ENCODE results near the gene RPL6. TPM values are rescaled to one million over a fixed set of nuclear protein-coding genes. Genes with fewer than 3 reads are reported as not detected.

RPL6 gene
- total RNA-seq, 1 experiment from 2014 or later: 969 TPM

DNA sequence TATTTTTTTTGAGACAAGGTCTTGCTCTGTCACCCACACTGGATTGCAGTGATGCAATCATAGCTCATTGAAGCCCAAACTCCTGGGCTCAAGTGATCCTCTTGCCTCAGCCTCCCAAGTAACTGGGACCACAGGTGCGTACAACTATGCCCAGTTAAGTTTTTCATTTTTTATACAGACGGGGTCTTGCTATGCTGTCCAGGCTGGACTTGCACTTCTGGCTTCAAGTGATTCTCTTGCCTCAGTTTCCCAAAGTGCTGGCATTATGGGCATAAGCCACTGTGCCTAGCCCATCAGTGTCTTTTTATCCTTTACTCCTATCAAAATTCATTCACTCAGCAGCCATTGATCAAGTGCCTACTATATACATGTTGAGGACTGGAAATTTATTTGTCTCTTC, 18.4 kb upstream of the RPL6 start:
- intact Hi-C loops (cut with micrococcal nuclease; ENCODE audit: unreplicated experiment): no loop called here
- POLR2A ChIA-PET: no interaction called here
- H3K9me3 ChIP-seq (ENCODE audit: control insufficient read depth, insufficient read depth, low read depth, low read length): no peaks in the 10 kb centered on the region
- BruUV-seq (replicated peaks): no TSS peak
- H3K27ac ChIP-seq (ENCODE audit: low read length): no peak overlapping the region
- TF ChIP-seq POLR2AphosphoS5 (IDR thresholded peaks at IDR 0.05; ENCODE audit: low read depth, low read length): no peak
- TF ChIP-seq, protein P1, sequence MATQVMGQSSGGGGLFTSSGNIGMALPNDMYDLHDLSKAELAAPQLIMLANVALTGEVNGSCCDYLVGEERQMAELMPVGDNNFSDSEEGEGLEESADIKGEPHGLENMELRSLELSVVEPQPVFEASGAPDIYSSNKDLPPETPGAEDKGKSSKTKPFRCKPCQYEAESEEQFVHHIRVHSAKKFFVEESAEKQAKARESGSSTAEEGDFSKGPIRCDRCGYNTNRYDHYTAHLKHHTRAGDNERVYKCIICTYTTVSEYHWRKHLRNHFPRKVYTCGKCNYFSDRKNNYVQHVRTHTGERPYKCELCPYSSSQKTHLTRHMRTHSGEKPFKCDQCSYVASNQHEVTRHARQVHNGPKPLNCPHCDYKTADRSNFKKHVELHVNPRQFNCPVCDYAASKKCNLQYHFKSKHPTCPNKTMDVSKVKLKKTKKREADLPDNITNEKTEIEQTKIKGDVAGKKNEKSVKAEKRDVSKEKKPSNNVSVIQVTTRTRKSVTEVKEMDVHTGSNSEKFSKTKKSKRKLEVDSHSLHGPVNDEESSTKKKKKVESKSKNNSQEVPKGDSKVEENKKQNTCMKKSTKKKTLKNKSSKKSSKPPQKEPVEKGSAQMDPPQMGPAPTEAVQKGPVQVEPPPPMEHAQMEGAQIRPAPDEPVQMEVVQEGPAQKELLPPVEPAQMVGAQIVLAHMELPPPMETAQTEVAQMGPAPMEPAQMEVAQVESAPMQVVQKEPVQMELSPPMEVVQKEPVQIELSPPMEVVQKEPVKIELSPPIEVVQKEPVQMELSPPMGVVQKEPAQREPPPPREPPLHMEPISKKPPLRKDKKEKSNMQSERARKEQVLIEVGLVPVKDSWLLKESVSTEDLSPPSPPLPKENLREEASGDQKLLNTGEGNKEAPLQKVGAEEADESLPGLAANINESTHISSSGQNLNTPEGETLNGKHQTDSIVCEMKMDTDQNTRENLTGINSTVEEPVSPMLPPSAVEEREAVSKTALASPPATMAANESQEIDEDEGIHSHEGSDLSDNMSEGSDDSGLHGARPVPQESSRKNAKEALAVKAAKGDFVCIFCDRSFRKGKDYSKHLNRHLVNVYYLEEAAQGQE (IDR thresholded peaks at IDR 0.05; ENCODE audit: insufficient read depth in 1 of 2, low read depth in 2 of 2, low read length in 1 of 2): no peak
- TF ChIP-seq, protein P2, sequence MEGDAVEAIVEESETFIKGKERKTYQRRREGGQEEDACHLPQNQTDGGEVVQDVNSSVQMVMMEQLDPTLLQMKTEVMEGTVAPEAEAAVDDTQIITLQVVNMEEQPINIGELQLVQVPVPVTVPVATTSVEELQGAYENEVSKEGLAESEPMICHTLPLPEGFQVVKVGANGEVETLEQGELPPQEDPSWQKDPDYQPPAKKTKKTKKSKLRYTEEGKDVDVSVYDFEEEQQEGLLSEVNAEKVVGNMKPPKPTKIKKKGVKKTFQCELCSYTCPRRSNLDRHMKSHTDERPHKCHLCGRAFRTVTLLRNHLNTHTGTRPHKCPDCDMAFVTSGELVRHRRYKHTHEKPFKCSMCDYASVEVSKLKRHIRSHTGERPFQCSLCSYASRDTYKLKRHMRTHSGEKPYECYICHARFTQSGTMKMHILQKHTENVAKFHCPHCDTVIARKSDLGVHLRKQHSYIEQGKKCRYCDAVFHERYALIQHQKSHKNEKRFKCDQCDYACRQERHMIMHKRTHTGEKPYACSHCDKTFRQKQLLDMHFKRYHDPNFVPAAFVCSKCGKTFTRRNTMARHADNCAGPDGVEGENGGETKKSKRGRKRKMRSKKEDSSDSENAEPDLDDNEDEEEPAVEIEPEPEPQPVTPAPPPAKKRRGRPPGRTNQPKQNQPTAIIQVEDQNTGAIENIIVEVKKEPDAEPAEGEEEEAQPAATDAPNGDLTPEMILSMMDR (IDR thresholded peaks at IDR 0.05): no peak
- TF ChIP-seq SIN3A (IDR thresholded peaks at IDR 0.05; ENCODE audit: borderline replicate concordance, insufficient read depth, low read depth, low read length): no peak
- TF ChIP-seq TCF7L2 (IDR thresholded peaks at IDR 0.05; ENCODE audit: low read depth, low read length): no peak
- H3K36me3 ChIP-seq (ENCODE audit: control insufficient read depth, insufficient read depth, low read length): no peaks in the 10 kb centered on the region
- ATAC-seq: no peak
- CTCF ChIA-PET: interaction anchor here (0.6 kb wide), 1 partner anchor 16 kb away, joined by 3 read pairs; no protein-coding TSS in a partner anchor
- in situ Hi-C loops (cut with HindIII; ENCODE audit: low pct_unique_long_range_greater_than_20kb, low sequenced_read_pairs): no loop called here
- no peak for DNase-seq (ENCODE audit: low read depth, low spot score)
- H3K4me1 ChIP-seq (ENCODE audit: control insufficient read depth, insufficient read depth, low read length): no peaks in the 10 kb centered on the region
- H3K27me3 ChIP-seq (ENCODE audit: control insufficient read depth, insufficient read depth, low read length): no peaks in the 10 kb centered on the region
- no peak overlapping the region for H3K4me3 ChIP-seq (ENCODE audit: low read depth in 2 of 2, low read length in 2 of 2)

DNA sequence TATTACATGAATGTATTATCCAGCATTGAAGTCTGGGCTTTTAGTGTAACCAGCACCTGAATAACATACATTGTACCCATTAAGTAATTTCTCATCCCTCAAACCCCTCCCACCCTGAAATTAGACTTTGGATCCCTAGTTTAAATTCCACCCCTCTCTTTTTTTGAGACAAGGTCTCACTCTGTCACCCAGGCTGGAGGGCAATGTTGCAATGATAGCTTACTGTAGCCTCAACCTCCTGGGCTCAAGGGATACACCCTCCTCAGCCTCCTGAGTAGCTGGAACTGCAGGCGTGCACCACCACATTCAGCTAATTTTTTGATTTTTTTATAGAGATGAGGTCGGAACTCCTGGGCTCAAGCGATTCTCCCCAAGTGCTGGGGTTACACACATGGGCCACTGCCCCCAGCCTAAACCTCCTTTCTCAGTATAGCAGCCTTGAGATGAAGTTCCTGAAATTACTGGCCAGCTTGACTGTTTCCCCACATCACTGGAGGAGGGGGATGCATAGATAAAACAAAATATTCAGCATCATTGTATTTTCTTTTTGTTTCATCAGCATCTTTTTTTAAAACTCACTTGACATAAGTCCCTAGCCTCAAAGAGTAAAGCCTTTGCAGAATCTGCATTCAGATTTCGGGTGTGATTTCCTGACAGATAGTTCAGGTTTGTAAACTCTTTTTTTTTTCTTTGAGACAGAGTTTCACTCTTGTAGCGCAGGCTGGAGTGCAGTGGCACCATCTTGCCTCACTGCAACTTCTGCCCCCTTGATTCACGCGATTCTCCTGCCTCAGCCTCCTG, 16.4 kb upstream of the RPL6 start:
- intact Hi-C loops (cut with micrococcal nuclease; ENCODE audit: unreplicated experiment): no loop called here
- no peak overlapping the region for H3K27ac ChIP-seq (ENCODE audit: low read length)
- no peaks in the 10 kb centered on the region for H3K4me1 ChIP-seq (ENCODE audit: control insufficient read depth, insufficient read depth, low read length)
- TF ChIP-seq TCF7L2 (IDR thresholded peaks at IDR 0.05; ENCODE audit: low read depth, low read length) (no peak), SIN3A (IDR thresholded peaks at IDR 0.05; ENCODE audit: borderline replicate concordance, insufficient read depth, low read depth, low read length) (no peak)
- TF ChIP-seq, protein P2 (IDR thresholded peaks at IDR 0.05): no peak
- TF ChIP-seq, protein P1 (IDR thresholded peaks at IDR 0.05; ENCODE audit: insufficient read depth in 1 of 2, low read depth in 2 of 2, low read length in 1 of 2): no peak
- no peak for DNase-seq (ENCODE audit: low read depth, low spot score)
- in situ Hi-C loops (cut with HindIII; ENCODE audit: low pct_unique_long_range_greater_than_20kb, low sequenced_read_pairs): no loop called here
- H3K9me3 ChIP-seq (ENCODE audit: control insufficient read depth, insufficient read depth, low read depth, low read length): no peaks in the 10 kb centered on the region
- ChIA-PET CTCF (no interaction called here), POLR2A (interaction anchor here (0.6 kb wide), 1 partner anchor 15 kb away, joined by 3 read pairs; no protein-coding TSS in a partner anchor)
- no peak for ATAC-seq
- H3K4me3 ChIP-seq (ENCODE audit: low read depth in 2 of 2, low read length in 2 of 2): no peak overlapping the region
- no peaks in the 10 kb centered on the region for H3K27me3 ChIP-seq (ENCODE audit: control insufficient read depth, insufficient read depth, low read length)
- BruUV-seq (replicated peaks): no TSS peak
- H3K36me3 ChIP-seq (ENCODE audit: control insufficient read depth, insufficient read depth, low read length): no peaks in the 10 kb centered on the region

Measured in Panc1 (cell line).